Cardiac muscle cell (in vitro differentiated cells and primary cell): ENCODE data around the gene FMNL3. TPM values are rescaled to one million over a fixed set of nuclear protein-coding genes. Genes with fewer than 3 reads are reported as not detected.

Source experiments
- DNase-seq, 2 donors: peaks; one replicate each; pipeline versions ENCODE4 v3.0.0 to v3.0.0-alpha.2; 2010 to 2017; ENCODE audit warnings: low read depth in 1 of 2, low spot score in 1 of 2
- H3K27ac ChIP-seq: fragments of 200-600 bp; sonication (generic); 2 replicates; pipeline ENCODE4 v1.5.1; 2016
- H3K27me3 ChIP-seq: fragments of 200-600 bp; sonication (generic); 2 replicates; pipeline ENCODE4 v1.6.0; 2016; ENCODE audit warnings: control low read depth
- H3K36me3 ChIP-seq: fragments of 200-600 bp; sonication (generic); 2 replicates; pipeline ENCODE4 v1.5.1; 2016; ENCODE audit warnings: control low read depth
- H3K4me1 ChIP-seq: fragments of 200-600 bp; sonication (generic); 2 replicates; pipeline ENCODE4 v1.8.1; 2017; ENCODE audit warnings: low read depth, mild to moderate bottlenecking, mixed run types
- H3K4me3 ChIP-seq: fragments of 200-600 bp; sonication (generic); 2 replicates; pipeline ENCODE4 v1.5.1; 2016; ENCODE audit warnings: mild to moderate bottlenecking
- H3K9me3 ChIP-seq: fragments of 200-600 bp; sonication (generic); 2 replicates; pipeline ENCODE4 v1.5.1; 2017; ENCODE audit warnings: low read depth, mild to moderate bottlenecking, control low read depth
- polyA plus RNA-seq: library from polyadenylated mRNA; unstranded; fragments of >200 nt; fragmentation: Nextera tagmentation; extraction: Ambion mirVana; gene quantifications from 2 replicates; pipeline ENCODE4 v1.2.1, GENCODE V29; 2016
- total RNA-seq: library from RNA; depleted of rRNA; stranded (reverse); fragments of >200 nt; gene quantifications from 2 replicates; pipeline ENCODE4 v1.2.3, GENCODE V29; 2016
- TF ChIP-seq, protein P1 (sequence below): IDR thresholded peaks from 2 replicates; pipeline ENCODE4 v1.5.1; 2012; ENCODE audit warnings: low read depth, mild to moderate bottlenecking, low read length

The FMNL3 gene
- total and polyA plus RNA-seq, 2 experiments from 2014 or later, result 2.9 to 5.6 TPM

GRCh38 chr12:49696723-49697122 is 10.5 kb downstream of the FMNL3 start:
- H3K27me3 ChIP-seq, result no peaks in the 10 kb centered on the region
- TF ChIP-seq, protein P1, sequence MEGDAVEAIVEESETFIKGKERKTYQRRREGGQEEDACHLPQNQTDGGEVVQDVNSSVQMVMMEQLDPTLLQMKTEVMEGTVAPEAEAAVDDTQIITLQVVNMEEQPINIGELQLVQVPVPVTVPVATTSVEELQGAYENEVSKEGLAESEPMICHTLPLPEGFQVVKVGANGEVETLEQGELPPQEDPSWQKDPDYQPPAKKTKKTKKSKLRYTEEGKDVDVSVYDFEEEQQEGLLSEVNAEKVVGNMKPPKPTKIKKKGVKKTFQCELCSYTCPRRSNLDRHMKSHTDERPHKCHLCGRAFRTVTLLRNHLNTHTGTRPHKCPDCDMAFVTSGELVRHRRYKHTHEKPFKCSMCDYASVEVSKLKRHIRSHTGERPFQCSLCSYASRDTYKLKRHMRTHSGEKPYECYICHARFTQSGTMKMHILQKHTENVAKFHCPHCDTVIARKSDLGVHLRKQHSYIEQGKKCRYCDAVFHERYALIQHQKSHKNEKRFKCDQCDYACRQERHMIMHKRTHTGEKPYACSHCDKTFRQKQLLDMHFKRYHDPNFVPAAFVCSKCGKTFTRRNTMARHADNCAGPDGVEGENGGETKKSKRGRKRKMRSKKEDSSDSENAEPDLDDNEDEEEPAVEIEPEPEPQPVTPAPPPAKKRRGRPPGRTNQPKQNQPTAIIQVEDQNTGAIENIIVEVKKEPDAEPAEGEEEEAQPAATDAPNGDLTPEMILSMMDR, result no peak
- H3K36me3 ChIP-seq, result no peaks in the 10 kb centered on the region
- H3K4me3 ChIP-seq, result no peak overlapping the region
- no peak overlapping the region for H3K27ac ChIP-seq
- no peak for DNase-seq
- peaks cover 17% of the 10 kb centered on the region for H3K4me1 ChIP-seq
- no peaks in the 10 kb centered on the region for H3K9me3 ChIP-seq

DNA sequence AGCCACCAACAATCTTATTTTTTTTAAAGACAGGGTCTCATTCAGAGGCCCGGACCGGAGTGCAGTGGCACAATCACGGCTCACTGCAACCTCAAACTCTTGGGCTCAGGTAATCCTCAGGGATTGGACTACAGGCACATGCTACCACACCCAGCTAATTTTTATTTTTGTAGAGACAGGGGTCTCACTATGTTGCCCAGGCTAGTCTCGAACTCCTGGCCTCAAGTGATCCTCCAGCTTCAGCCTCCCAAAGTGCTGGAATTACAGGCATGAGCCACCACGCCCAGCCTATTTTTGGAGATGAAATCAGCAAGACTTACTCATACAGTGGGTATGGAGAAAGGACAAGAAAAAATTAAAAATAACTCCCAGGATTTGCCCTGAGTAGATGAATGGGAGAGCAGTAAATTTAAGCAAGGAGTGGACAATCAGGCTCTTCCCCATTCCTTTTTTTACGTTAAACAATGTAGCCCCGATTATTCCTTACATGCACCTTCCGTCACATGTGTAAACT is 13.2 kb downstream of the FMNL3 start:
- TF ChIP-seq, protein P1, result no peak
- H3K4me1 ChIP-seq, result peaks cover 14% of the 10 kb centered on the region
- DNase-seq, result no peak
- H3K27me3 ChIP-seq, result no peaks in the 10 kb centered on the region
- no peak overlapping the region for H3K27ac ChIP-seq
- H3K36me3 ChIP-seq, result no peaks in the 10 kb centered on the region
- no peaks in the 10 kb centered on the region for H3K9me3 ChIP-seq
- no peak overlapping the region for H3K4me3 ChIP-seq

DNA sequence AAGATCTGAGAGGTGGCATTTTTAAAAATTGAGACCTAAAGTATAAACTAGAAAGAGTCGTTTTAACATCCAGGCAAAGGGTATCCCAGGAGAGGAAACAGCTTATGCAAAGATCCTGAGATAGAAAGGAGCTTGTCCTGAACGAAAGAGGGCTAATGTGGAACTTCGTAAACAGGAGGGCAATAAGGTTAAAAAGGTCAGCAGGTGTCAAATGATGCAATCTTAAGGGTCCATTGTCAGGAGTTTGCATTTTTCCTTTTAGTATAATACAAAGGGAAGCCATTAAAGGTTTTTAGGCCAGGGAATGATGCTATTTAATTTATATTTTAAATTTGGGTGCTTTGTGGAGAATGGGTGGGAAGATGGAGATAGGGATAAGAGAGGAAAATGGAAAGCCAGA is 14.4 kb downstream of the FMNL3 start:
- Histone ChIP-seq H3K9me3 (no peaks in the 10 kb centered on the region), H3K4me1 (peaks cover 3% of the 10 kb centered on the region), H3K27ac (no peak overlapping the region), H3K27me3 (no peaks in the 10 kb centered on the region), H3K4me3 (no peak overlapping the region), H3K36me3 (no peaks in the 10 kb centered on the region)
- TF ChIP-seq, protein P1, result no peak
- no peak for DNase-seq

DNA sequence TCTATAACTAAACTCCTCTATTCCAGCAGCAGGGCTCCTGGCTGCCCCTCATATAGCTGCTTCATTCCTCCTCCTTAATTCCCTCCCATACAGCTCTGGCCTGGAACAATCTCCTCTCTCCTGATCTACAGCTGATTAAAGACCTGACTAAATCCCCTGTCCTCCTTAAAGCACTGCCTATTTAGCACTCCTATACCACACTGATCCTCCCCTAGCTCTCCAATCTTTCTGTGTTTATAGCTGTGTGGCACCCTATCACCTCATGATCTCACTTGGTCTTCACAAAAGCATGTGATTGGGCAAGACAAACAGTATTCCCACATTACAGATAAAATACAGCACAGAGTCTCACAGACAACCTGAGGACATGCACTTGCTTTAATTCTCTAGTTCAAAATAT is 17.4 kb downstream of the FMNL3 start:
- Histone ChIP-seq H3K36me3 (no peaks in the 10 kb centered on the region), H3K4me1 (no peaks in the 10 kb centered on the region), H3K27ac (no peak overlapping the region), H3K4me3 (no peak overlapping the region), H3K27me3 (no peaks in the 10 kb centered on the region), H3K9me3 (no peaks in the 10 kb centered on the region)
- DNase-seq, result no peak
- TF ChIP-seq, protein P1, result no peak

DNA sequence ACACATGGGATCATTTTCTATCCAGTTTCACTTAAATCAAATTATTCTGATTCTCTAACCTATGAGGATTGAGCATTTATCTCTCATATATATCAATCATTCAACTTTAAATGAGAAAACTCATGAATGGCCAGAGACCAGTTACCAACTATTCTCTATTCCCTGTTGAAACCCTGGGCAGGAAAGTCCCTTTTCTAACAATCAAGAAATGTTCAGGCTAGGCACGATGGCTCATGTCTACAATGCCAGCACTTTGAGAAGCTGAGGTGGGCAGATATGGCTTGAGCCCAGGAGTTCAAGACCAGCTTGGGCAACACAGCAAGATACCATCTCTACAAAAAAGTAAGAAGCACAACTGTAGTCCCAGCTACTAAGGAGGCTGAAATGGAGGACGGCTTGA is 18.0 kb downstream of the FMNL3 start:
- Histone ChIP-seq H3K27me3 (no peaks in the 10 kb centered on the region), H3K4me3 (no peak overlapping the region), H3K27ac (no peak overlapping the region), H3K4me1 (peaks cover 5% of the 10 kb centered on the region), H3K36me3 (no peaks in the 10 kb centered on the region), H3K9me3 (no peaks in the 10 kb centered on the region)
- TF ChIP-seq, protein P1, result no peak
- no peak for DNase-seq

DNA sequence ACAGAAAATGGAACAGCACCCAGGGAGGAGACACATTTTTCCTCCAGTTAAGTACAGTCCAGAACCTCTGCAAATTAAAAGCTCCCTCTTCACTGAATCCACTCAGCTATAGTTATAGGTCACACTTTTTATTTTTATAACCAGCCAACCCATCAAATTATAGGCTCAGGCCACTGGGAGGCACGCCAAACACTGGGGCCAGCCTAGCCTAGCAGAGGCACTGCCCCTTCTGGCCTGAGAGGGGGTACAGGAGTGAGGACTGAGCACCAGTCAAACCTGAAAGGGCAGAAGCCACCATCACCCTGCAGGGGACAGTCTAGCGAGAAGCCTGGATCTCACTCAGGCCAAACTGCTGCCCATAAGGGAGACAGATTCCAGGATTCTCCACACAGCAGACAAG is 19.3 kb downstream of the FMNL3 start:
- Histone ChIP-seq H3K27me3 (no peaks in the 10 kb centered on the region), H3K36me3 (no peaks in the 10 kb centered on the region), H3K4me1 (peaks cover 15% of the 10 kb centered on the region), H3K9me3 (no peaks in the 10 kb centered on the region), H3K4me3 (no peak overlapping the region), H3K27ac (no peak overlapping the region)
- DNase-seq, result no peak
- TF ChIP-seq, protein P1, result no peak
